H9 (cell line): ENCODE results near the gene PNPLA1. TPM values are rescaled to one million over a fixed set of nuclear protein-coding genes. Genes with fewer than 3 reads are reported as not detected.

ENCODE experiments used
- DNase-seq: peaks from one replicate; pipeline ENCODE4 v3.0.0-alpha.2; 2017
- H2AFZ ChIP-seq: one replicate; pipeline ENCODE4 v1.6.1; 2013; ENCODE audit warnings: mild to moderate bottlenecking, low read length, control low read depth, moderate library complexity
- H2AK5ac ChIP-seq: 2 replicates; pipeline ENCODE4 v1.6.1; 2013; ENCODE audit warnings: low read length, control low read depth, mixed read lengths; ENCODE audit not compliant: insufficient read length
- H2BK120ac ChIP-seq: one replicate; pipeline ENCODE4 v1.6.1; 2013; ENCODE audit warnings: low read depth, mild to moderate bottlenecking, low read length, control low read depth, inconsistent platforms; ENCODE audit not compliant: poor library complexity, severe bottlenecking
- H2BK12ac ChIP-seq: 2 replicates; pipeline ENCODE4 v1.6.1; 2013; ENCODE audit warnings: low read length, control low read depth, mixed read lengths, low read depth; ENCODE audit not compliant: insufficient read length
- H2BK15ac ChIP-seq: 2 replicates; pipeline ENCODE4 v1.6.1; 2013; ENCODE audit warnings: low read depth, low read length, control low read depth
- H2BK20ac ChIP-seq: one replicate; pipeline ENCODE4 v1.6.1; 2013; ENCODE audit warnings: low read depth, mild to moderate bottlenecking, low read length, control low read depth, inconsistent platforms; ENCODE audit not compliant: poor library complexity, severe bottlenecking
- H2BK5ac ChIP-seq: 2 replicates; pipeline ENCODE4 v1.6.1; 2013; ENCODE audit warnings: low read length, control low read depth, mixed read lengths; ENCODE audit not compliant: insufficient read length
- H3K14ac ChIP-seq: 2 replicates; pipeline ENCODE4 v1.6.1; 2013; ENCODE audit warnings: low read length, control low read depth; ENCODE audit not compliant: insufficient read depth
- H3K18ac ChIP-seq: 2 replicates; pipeline ENCODE4 v1.6.1; 2013; ENCODE audit warnings: low read depth, mild to moderate bottlenecking, mixed read lengths, low read length, control low read depth; ENCODE audit not compliant: insufficient read length
- H3K23ac ChIP-seq: 2 replicates; pipeline ENCODE4 v1.6.1; 2013; ENCODE audit warnings: low read length, control low read depth, mixed read lengths, low read depth; ENCODE audit not compliant: insufficient read length
- H3K23me2 ChIP-seq: 2 replicates; pipeline ENCODE4 v1.6.1; 2013; ENCODE audit warnings: low read depth, mild to moderate bottlenecking, mixed read lengths, low read length, control low read depth; ENCODE audit not compliant: insufficient read length, poor library complexity, severe bottlenecking
- H3K27ac ChIP-seq: 2 replicates; pipeline ENCODE4 v1.5.1; 2013; ENCODE audit warnings: low read length, control low read depth, mixed read lengths, low read depth; ENCODE audit not compliant: insufficient read length
- H3K27me3 ChIP-seq: 2 replicates; pipeline ENCODE4 v1.6.1; 2013; ENCODE audit warnings: low read length, control low read depth, inconsistent platforms; ENCODE audit not compliant: insufficient read depth
- H3K4ac ChIP-seq: 2 replicates; pipeline ENCODE4 v1.6.1; 2013; ENCODE audit warnings: low read depth, mild to moderate bottlenecking, control low read depth, inconsistent platforms, low read length, moderate library complexity
- H3K4me1 ChIP-seq: 2 replicates; pipeline ENCODE4 v1.6.1; 2013; ENCODE audit warnings: low read length, control low read depth, inconsistent platforms; ENCODE audit not compliant: insufficient read depth
- H3K4me2 ChIP-seq: 2 replicates; pipeline ENCODE4 v1.6.1; 2013; ENCODE audit warnings: low read length, control low read depth, mixed read lengths; ENCODE audit not compliant: insufficient read length, insufficient read depth
- H3K56ac ChIP-seq: 2 replicates; pipeline ENCODE4 v1.6.1; 2013; ENCODE audit warnings: low read depth, mild to moderate bottlenecking, mixed read lengths, low read length, control low read depth; ENCODE audit not compliant: insufficient read length
- H3K79me1 ChIP-seq: 2 replicates; pipeline ENCODE4 v1.6.1; 2013; ENCODE audit warnings: low read depth, mild to moderate bottlenecking, moderate library complexity, low read length, control low read depth, inconsistent platforms; ENCODE audit not compliant: insufficient read depth, poor library complexity, severe bottlenecking
- H3K79me2 ChIP-seq: 2 replicates; pipeline ENCODE4 v1.6.1; 2013; ENCODE audit warnings: low read length, control low read depth, inconsistent platforms; ENCODE audit not compliant: insufficient read depth
- H3K9ac ChIP-seq: 2 replicates; pipeline ENCODE4 v1.6.1; 2013; ENCODE audit warnings: low read length, control low read depth, mixed read lengths; ENCODE audit not compliant: insufficient read length; ENCODE audit errors: extremely low read depth
- H3K9me3 ChIP-seq: one replicate; pipeline ENCODE4 v1.6.1; 2013; ENCODE audit warnings: low read depth, low read length, inconsistent platforms; ENCODE audit not compliant: control insufficient read depth
- H3T11ph ChIP-seq: one replicate; pipeline ENCODE4 v1.6.1; 2013; ENCODE audit warnings: mild to moderate bottlenecking, low read length, control low read depth, inconsistent platforms
- H4K20me1 ChIP-seq: one replicate; pipeline ENCODE4 v1.6.1; 2013; ENCODE audit not compliant: control insufficient read depth, insufficient read length, insufficient read depth
- H4K5ac ChIP-seq: 2 replicates; pipeline ENCODE4 v1.6.1; 2013; ENCODE audit warnings: low read depth, mild to moderate bottlenecking, mixed read lengths, low read length, control low read depth; ENCODE audit not compliant: insufficient read length
- H4K8ac ChIP-seq: replicated peaks from 2 replicates; pipeline ENCODE4 v1.6.1; 2013; ENCODE audit warnings: low read length, control low read depth, mixed read lengths, low read depth; ENCODE audit not compliant: insufficient read length
- H4K91ac ChIP-seq: 2 replicates; pipeline ENCODE4 v1.6.1; 2013; ENCODE audit warnings: low read depth, mild to moderate bottlenecking, moderate library complexity, mixed read lengths, low read length, control low read depth; ENCODE audit not compliant: insufficient read length
- H3K27ac Mint-ChIP-seq, 3 experiments: 2 replicates in 2 of 3; 3 replicates in 1 of 3; pipeline ENCODE4 v1.8.0; 2020 to 2021; ENCODE audit warnings: mixed read lengths in 3 of 3, mild to moderate bottlenecking in 1 of 3, moderate library complexity in 1 of 3
- H3K27me3 Mint-ChIP-seq: 2 replicates; pipeline ENCODE4 v1.8.0; 2021; ENCODE audit warnings: low read depth, mild to moderate bottlenecking, moderate library complexity, mixed read lengths
- H3K36me3 Mint-ChIP-seq, 3 experiments: 2 replicates in 2 of 3; 3 replicates in 1 of 3; pipeline ENCODE4 v1.8.0; 2020 to 2021; ENCODE audit warnings: low read depth in 3 of 3, mixed read lengths in 3 of 3; ENCODE audit not compliant: insufficient read depth in 1 of 3
- H3K4me1 Mint-ChIP-seq, 2 experiments: 2 replicates each; pipeline ENCODE4 v1.8.0; 2020; ENCODE audit warnings: mixed read lengths in 2 of 2
- H3K4me3 Mint-ChIP-seq, 2 experiments: 2 replicates in 1 of 2; 3 replicates in 1 of 2; pipeline ENCODE4 v1.8.0; 2020 to 2021; ENCODE audit warnings: mild to moderate bottlenecking in 2 of 2, mixed read lengths in 2 of 2, moderate library complexity in 1 of 2
- H3K9me3 Mint-ChIP-seq, 2 experiments: 2 replicates in 1 of 2; 3 replicates in 1 of 2; pipeline ENCODE4 v1.8.0; 2020; ENCODE audit warnings: mild to moderate bottlenecking in 2 of 2, mixed read lengths in 2 of 2, moderate library complexity in 1 of 2
- WGBS: extraction: QIAGEN DNeasy Blood & Tissue Kit; methylation state at CpG from one replicate; pipeline ENCODE4 v1.1.7; 2013; ENCODE audit warnings: missing lambda C conversion rate, low lambda C conversion rate, mixed read lengths; ENCODE audit not compliant: insufficient read length; ENCODE audit errors: extremely low coverage; 5-methylcytosine and 5-hydroxymethylcytosine counted together
- total RNA-seq: library from RNA; stranded (reverse); gene quantifications from 2 replicates; pipeline ENCODE4 v1.2.1, GENCODE V29; 2021
- TF ChIP-seq, protein P1 (sequence below): fragments of 200-600 bp; sonication (generic); conservative IDR thresholded peaks from 3 replicates; pipeline ENCODE4 v1.8.0; 2021; ENCODE audit warnings: antibody characterized with exemption, mild to moderate bottlenecking

The PNPLA1 gene
- total RNA-seq, 1 experiment from 2014 or later, result 0.09 TPM

DNA sequence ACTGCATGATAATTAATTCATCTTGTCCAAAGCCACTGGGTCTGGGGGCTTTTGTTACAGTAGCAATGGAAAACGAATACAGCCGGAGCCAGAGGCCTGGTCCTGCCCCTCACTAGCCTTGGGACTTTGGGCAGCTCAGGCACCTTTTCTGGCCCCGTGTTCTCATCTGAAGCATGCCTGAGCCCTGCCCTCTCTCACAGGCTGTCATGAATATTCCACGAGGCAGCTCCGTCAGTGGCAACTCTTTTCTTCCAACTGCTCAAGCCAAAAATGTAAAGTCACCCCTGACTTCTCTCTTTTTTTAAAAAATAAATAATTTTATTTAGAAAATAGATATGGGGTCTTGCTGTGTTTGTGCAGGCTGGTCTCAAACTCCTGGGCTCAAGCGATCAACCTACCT, 61.5 kb downstream of the PNPLA1 start:
- Histone ChIP-seq H3K18ac (no peak overlapping the region), H3K4ac (no peak overlapping the region), H3K14ac (no peak overlapping the region), H2AK5ac (no peak overlapping the region), H3K79me1 (no peaks in the 10 kb centered on the region), H3K27me3 (no peaks in the 10 kb centered on the region), H3K4me2 (no peak overlapping the region), H3T11ph (no peak overlapping the region), H4K91ac (no peak overlapping the region), H3K9ac (no peak overlapping the region), H3K23ac (no peak overlapping the region), H2BK15ac (no peak overlapping the region), H3K23me2 (no peaks in the 10 kb centered on the region), H3K79me2 (no peaks in the 10 kb centered on the region), H3K27ac (no peak overlapping the region), H2BK5ac (no peak overlapping the region), H2BK120ac (no peak overlapping the region), H4K20me1 (no peaks in the 10 kb centered on the region), H2BK20ac (no peak overlapping the region), H3K56ac (no peak overlapping the region), H2AFZ (no peak overlapping the region), H4K5ac (no peak overlapping the region), H4K8ac (no peak overlapping the region), H2BK12ac (no peak overlapping the region), H3K9me3 (no peaks in the 10 kb centered on the region), H3K4me1 (no peaks in the 10 kb centered on the region)
- no peaks in the 10 kb centered on the region for H3K36me3 Mint-ChIP-seq
- peaks cover 27 to 44% of the 10 kb centered on the region in 2 experiments for H3K4me1 Mint-ChIP-seq
- H3K27me3 Mint-ChIP-seq, result peaks cover 17% of the 10 kb centered on the region
- H3K9me3 Mint-ChIP-seq, result no peaks in the 10 kb centered on the region; a peak in 1 of 5 replicates
- no peak overlapping the region for H3K4me3 Mint-ChIP-seq
- no peak overlapping the region for H3K27ac Mint-ChIP-seq
- WGBS, result no CpG with 5 or more reads among the region's 6 CpGs
- TF ChIP-seq, protein P1, sequence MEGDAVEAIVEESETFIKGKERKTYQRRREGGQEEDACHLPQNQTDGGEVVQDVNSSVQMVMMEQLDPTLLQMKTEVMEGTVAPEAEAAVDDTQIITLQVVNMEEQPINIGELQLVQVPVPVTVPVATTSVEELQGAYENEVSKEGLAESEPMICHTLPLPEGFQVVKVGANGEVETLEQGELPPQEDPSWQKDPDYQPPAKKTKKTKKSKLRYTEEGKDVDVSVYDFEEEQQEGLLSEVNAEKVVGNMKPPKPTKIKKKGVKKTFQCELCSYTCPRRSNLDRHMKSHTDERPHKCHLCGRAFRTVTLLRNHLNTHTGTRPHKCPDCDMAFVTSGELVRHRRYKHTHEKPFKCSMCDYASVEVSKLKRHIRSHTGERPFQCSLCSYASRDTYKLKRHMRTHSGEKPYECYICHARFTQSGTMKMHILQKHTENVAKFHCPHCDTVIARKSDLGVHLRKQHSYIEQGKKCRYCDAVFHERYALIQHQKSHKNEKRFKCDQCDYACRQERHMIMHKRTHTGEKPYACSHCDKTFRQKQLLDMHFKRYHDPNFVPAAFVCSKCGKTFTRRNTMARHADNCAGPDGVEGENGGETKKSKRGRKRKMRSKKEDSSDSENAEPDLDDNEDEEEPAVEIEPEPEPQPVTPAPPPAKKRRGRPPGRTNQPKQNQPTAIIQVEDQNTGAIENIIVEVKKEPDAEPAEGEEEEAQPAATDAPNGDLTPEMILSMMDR, result no peak
- no peak for DNase-seq
